NCI-H1417 (cell line): Measurements from ENCODE around the gene CARD19.

Experiments used
- DNase-seq, 3 experiments: peaks; one replicate each; lab custom pipeline; 2025; lab: John Stamatoyannopoulos, UW

Gene CARD19

GRCh38 chr9:93096131-93096802 lies at the start of gene CARD19:
Gene CARD19, plus strand, starts transcription at chr9:93096217. Its CDS starts 129 bp downstream, at chr9:93096346.
- peak in 1 of 3 experiments; percentile 79 for DNase-seq

- no peak for DNase-seq
Measured at GRCh38 chr9:93048566-93049448, 47.2 kb upstream of the CARD19 start.

GRCh38 chr9:93049491-93049890 lies 46.5 kb upstream of the CARD19 start:
- no peak for DNase-seq

- no peak for DNase-seq
Measured at GRCh38 chr9:93050231-93050630, 45.8 kb upstream of the CARD19 start.

- DNase-seq, result no peak
Measured at GRCh38 chr9:93051680-93052089, 44.3 kb upstream of the CARD19 start.

- DNase-seq, result peak in 2 of 3 experiments; percentile 18 to 61
Measured at GRCh38 chr9:93052791-93053540, 43.1 kb upstream of the CARD19 start.

- peak in 1 of 3 experiments; percentile 23 for DNase-seq
Measured at GRCh38 chr9:93053781-93054331, 42.2 kb upstream of the CARD19 start.

- no peak for DNase-seq
Measured at GRCh38 chr9:93054758-93055704, 41.0 kb upstream of the CARD19 start.

GRCh38 chr9:93057042-93057702 lies 38.8 kb upstream of the CARD19 start:
- DNase-seq, result no peak

GRCh38 chr9:93057703-93058354 lies 38.2 kb upstream of the CARD19 start:
- DNase-seq, result no peak

- DNase-seq, result peak in 1 of 3 experiments; percentile 48
Measured at GRCh38 chr9:93058355-93059010, 37.5 kb upstream of the CARD19 start, which contains the start of gene SUSD3. Gene SUSD3, plus strand, starts transcription at chr9:93058701. Its CDS starts 42 bp downstream, at chr9:93058743.

- no peak for DNase-seq
Measured at GRCh38 chr9:93059011-93059714, 36.9 kb upstream of the CARD19 start.

GRCh38 chr9:93059715-93060578 lies 36.1 kb upstream of the CARD19 start:
- no peak for DNase-seq

- no peak for DNase-seq
Measured at GRCh38 chr9:93060746-93061259, 35.2 kb upstream of the CARD19 start.

- DNase-seq, result no peak
Measured at GRCh38 chr9:93061260-93061751, 34.7 kb upstream of the CARD19 start.

- peak; percentile 35 to 68 (median 36) for DNase-seq
Measured at GRCh38 chr9:93061791-93062763, 33.9 kb upstream of the CARD19 start.
